K562 (cell line): Measurements from ENCODE around the gene CHAC1. TPM values are rescaled to one million over a fixed set of nuclear protein-coding genes. Genes with fewer than 3 reads are reported as not detected.

ENCODE experiments used
- DPF2 ChIP-seq: fragments of 450-650 bp; IDR thresholded peaks from 2 replicates; pipeline ENCODE4 v1.6.1; 2016
- HOXB6 ChIP-seq: fragments of 250-450 bp; sonication (Bioruptor Pico); IDR thresholded peaks from 2 replicates; pipeline ENCODE4 v1.5.1; 2022; ENCODE audit warnings: mild to moderate bottlenecking, borderline replicate concordance
- polyA plus RNA-seq, 8 experiments: library from polyadenylated mRNA; depleted of rRNA in 4 of 8; stranded (reverse) in 5 of 8; unstranded in 3 of 8; fragments of >200 nt; fragmentation: Nextera tagmentation in 2 of 8; fragmentation: Illumina TruSeq in 1 of 8; extraction: Ambion mirVana in 2 of 8; extraction: Trizol in 1 of 8; gene quantifications; 2 replicates each; pipeline versions ENCODE4 v1.2.1 to v1.2.3, GENCODE V29; 2011 to 2014; ENCODE audit warnings: inconsistent platforms in 1 of 8, missing spikeins in 1 of 8
- total RNA-seq, 7 experiments: library from RNA; depleted of rRNA in 6 of 7; stranded (reverse); fragments of >200 nt in 6 of 7; fragmentation: Illumina TruSeq in 2 of 7; extraction: Trizol in 2 of 7; gene quantifications; 2 replicates each; pipeline versions ENCODE4 v1.2.1 to v1.2.3, GENCODE V29; 2011 to 2021; ENCODE audit warnings: low replicate concordance in 1 of 7
- TF ChIP-seq, protein P1 (sequence below): fragments of 200-600 bp; sonication (generic); IDR thresholded peaks from one replicate; pipeline ENCODE4 v1.6.1; 2012; ENCODE audit warnings: mild to moderate bottlenecking, low read depth, low read length, inconsistent platforms
- TF ChIP-seq, protein P2 (sequence below): fragments of 250-450 bp; sonication (Bioruptor Pico); IDR thresholded peaks from 2 replicates; pipeline ENCODE4 v1.8.0; 2022; ENCODE audit warnings: moderate library complexity, mild to moderate bottlenecking, inconsistent platforms
- TF ChIP-seq, protein P3 (sequence below): fragments of 450-650 bp; IDR thresholded peaks from 2 replicates; pipeline ENCODE4 v1.6.1; 2017; ENCODE audit warnings: antibody characterized with exemption, mild to moderate bottlenecking

CHAC1 gene
- total and polyA plus RNA-seq, 9 of the 15 experiments (the other 6 are each of a cell fraction or from before 2014, with no cell fraction given): 0.47 to 39.0 (median 7.5) TPM

DNA sequence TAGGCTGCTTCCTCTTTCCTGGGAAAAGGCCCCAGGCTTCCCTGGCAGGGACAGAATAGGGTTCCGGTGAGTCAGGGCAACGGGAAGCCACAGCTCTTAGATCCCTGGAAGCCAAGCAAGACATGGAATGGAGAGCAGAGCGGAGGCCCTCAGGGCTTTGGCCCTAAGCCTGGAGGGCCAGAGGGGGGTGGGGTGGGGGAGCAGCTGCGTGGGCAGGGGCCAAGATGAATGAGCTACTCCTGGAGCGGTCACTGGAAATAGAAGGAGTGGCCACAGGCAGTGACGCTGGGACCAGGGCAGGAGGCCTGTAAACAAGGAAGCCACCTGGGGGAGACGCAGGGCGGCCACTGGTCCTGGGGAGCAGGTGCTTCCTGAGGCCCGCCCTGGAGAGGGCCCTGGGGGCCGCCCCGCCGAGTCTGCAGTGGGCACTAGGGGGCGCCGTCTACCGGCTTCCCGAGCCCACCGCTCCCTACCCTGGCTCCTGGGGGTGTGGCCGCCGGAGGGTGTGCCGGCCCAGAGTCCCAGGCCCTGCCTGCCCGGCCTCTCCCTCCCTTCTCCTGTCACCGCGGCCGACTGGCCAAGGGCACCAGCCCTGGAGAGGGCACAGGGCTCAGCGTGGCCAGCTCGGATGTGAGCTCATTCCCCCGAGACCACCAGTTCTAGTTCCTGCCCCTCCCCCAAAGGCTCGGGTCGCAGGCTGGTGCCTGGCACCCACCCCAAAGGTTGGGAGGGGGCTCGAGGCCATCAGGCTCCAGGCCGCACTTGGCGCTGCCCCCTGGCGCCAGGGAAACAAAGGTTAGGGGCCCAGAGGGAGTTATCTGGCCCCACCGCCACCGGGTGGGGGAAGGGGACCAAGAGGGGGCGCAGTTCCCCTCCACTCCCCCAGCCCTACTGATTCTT is 46.9 kb upstream of the CHAC1 start (continued):
- TF ChIP-seq, protein P1, sequence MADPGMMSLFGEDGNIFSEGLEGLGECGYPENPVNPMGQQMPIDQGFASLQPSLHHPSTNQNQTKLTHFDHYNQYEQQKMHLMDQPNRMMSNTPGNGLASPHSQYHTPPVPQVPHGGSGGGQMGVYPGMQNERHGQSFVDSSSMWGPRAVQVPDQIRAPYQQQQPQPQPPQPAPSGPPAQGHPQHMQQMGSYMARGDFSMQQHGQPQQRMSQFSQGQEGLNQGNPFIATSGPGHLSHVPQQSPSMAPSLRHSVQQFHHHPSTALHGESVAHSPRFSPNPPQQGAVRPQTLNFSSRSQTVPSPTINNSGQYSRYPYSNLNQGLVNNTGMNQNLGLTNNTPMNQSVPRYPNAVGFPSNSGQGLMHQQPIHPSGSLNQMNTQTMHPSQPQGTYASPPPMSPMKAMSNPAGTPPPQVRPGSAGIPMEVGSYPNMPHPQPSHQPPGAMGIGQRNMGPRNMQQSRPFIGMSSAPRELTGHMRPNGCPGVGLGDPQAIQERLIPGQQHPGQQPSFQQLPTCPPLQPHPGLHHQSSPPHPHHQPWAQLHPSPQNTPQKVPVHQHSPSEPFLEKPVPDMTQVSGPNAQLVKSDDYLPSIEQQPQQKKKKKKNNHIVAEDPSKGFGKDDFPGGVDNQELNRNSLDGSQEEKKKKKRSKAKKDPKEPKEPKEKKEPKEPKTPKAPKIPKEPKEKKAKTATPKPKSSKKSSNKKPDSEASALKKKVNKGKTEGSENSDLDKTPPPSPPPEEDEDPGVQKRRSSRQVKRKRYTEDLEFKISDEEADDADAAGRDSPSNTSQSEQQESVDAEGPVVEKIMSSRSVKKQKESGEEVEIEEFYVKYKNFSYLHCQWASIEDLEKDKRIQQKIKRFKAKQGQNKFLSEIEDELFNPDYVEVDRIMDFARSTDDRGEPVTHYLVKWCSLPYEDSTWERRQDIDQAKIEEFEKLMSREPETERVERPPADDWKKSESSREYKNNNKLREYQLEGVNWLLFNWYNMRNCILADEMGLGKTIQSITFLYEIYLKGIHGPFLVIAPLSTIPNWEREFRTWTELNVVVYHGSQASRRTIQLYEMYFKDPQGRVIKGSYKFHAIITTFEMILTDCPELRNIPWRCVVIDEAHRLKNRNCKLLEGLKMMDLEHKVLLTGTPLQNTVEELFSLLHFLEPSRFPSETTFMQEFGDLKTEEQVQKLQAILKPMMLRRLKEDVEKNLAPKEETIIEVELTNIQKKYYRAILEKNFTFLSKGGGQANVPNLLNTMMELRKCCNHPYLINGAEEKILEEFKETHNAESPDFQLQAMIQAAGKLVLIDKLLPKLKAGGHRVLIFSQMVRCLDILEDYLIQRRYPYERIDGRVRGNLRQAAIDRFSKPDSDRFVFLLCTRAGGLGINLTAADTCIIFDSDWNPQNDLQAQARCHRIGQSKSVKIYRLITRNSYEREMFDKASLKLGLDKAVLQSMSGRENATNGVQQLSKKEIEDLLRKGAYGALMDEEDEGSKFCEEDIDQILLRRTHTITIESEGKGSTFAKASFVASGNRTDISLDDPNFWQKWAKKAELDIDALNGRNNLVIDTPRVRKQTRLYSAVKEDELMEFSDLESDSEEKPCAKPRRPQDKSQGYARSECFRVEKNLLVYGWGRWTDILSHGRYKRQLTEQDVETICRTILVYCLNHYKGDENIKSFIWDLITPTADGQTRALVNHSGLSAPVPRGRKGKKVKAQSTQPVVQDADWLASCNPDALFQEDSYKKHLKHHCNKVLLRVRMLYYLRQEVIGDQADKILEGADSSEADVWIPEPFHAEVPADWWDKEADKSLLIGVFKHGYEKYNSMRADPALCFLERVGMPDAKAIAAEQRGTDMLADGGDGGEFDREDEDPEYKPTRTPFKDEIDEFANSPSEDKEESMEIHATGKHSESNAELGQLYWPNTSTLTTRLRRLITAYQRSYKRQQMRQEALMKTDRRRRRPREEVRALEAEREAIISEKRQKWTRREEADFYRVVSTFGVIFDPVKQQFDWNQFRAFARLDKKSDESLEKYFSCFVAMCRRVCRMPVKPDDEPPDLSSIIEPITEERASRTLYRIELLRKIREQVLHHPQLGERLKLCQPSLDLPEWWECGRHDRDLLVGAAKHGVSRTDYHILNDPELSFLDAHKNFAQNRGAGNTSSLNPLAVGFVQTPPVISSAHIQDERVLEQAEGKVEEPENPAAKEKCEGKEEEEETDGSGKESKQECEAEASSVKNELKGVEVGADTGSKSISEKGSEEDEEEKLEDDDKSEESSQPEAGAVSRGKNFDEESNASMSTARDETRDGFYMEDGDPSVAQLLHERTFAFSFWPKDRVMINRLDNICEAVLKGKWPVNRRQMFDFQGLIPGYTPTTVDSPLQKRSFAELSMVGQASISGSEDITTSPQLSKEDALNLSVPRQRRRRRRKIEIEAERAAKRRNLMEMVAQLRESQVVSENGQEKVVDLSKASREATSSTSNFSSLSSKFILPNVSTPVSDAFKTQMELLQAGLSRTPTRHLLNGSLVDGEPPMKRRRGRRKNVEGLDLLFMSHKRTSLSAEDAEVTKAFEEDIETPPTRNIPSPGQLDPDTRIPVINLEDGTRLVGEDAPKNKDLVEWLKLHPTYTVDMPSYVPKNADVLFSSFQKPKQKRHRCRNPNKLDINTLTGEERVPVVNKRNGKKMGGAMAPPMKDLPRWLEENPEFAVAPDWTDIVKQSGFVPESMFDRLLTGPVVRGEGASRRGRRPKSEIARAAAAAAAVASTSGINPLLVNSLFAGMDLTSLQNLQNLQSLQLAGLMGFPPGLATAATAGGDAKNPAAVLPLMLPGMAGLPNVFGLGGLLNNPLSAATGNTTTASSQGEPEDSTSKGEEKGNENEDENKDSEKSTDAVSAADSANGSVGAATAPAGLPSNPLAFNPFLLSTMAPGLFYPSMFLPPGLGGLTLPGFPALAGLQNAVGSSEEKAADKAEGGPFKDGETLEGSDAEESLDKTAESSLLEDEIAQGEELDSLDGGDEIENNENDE: no peak
- TF ChIP-seq HOXB6 (CRISPR knock-in tag) (no peak; the same call in 1 of the 2 replicates), DPF2 (no peak)
- TF ChIP-seq, protein P2, sequence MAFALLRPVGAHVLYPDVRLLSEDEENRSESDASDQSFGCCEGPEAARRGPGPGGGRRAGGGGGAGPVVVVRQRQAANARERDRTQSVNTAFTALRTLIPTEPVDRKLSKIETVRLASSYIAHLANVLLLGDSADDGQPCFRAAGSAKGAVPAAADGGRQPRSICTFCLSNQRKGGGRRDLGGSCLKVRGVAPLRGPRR (CRISPR knock-in tag): no peak
- TF ChIP-seq, protein P3, sequence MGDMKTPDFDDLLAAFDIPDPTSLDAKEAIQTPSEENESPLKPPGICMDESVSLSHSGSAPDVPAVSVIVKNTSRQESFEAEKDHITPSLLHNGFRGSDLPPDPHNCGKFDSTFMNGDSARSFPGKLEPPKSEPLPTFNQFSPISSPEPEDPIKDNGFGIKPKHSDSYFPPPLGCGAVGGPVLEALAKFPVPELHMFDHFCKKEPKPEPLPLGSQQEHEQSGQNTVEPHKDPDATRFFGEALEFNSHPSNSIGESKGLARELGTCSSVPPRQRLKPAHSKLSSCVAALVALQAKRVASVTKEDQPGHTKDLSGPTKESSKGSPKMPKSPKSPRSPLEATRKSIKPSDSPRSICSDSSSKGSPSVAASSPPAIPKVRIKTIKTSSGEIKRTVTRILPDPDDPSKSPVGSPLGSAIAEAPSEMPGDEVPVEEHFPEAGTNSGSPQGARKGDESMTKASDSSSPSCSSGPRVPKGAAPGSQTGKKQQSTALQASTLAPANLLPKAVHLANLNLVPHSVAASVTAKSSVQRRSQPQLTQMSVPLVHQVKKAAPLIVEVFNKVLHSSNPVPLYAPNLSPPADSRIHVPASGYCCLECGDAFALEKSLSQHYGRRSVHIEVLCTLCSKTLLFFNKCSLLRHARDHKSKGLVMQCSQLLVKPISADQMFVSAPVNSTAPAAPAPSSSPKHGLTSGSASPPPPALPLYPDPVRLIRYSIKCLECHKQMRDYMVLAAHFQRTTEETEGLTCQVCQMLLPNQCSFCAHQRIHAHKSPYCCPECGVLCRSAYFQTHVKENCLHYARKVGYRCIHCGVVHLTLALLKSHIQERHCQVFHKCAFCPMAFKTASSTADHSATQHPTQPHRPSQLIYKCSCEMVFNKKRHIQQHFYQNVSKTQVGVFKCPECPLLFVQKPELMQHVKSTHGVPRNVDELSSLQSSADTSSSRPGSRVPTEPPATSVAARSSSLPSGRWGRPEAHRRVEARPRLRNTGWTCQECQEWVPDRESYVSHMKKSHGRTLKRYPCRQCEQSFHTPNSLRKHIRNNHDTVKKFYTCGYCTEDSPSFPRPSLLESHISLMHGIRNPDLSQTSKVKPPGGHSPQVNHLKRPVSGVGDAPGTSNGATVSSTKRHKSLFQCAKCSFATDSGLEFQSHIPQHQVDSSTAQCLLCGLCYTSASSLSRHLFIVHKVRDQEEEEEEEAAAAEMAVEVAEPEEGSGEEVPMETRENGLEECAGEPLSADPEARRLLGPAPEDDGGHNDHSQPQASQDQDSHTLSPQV: no peak
